Keratinocyte (primary cell): ENCODE results near the gene ELOB. TPM values are rescaled to one million over a fixed set of nuclear protein-coding genes. Genes with fewer than 3 reads are reported as not detected.

Experiments
- DNase-seq: peaks from one replicate; pipeline ENCODE4 v3.0.0-alpha.2; 2011; ENCODE audit warnings: low read depth, missing footprints, low spot score
- FAIRE-seq: peaks from 2 replicates; lab custom pipeline; 2011; peaks lifted over from hg19 to GRCh38; lab: Jason Lieb, UNC
- H2AFZ ChIP-seq: 2 replicates; pipeline ENCODE4 v1.6.0; 2012; ENCODE audit warnings: low read length, control low read depth, inconsistent platforms; ENCODE audit not compliant: control insufficient read depth
- H3K27ac ChIP-seq: 2 replicates; pipeline ENCODE4 v1.5.1; 2011; ENCODE audit warnings: low read length; ENCODE audit not compliant: control insufficient read depth, insufficient read depth
- H3K27me3 ChIP-seq: 3 replicates; pipeline ENCODE4 v1.6.0; 2011; ENCODE audit warnings: low read length; ENCODE audit not compliant: control insufficient read depth, insufficient read depth; ENCODE audit errors: extremely low read depth
- H3K36me3 ChIP-seq, 2 experiments: 2 replicates in 1 of 2; 3 replicates in 1 of 2; pipeline ENCODE4 v1.5.1; 2011; ENCODE audit warnings: low read length in 2 of 2, mild to moderate bottlenecking in 1 of 2; ENCODE audit not compliant: control insufficient read depth in 2 of 2, insufficient read depth in 2 of 2; ENCODE audit errors: extremely low read depth in 1 of 2
- H3K4me1 ChIP-seq: 3 replicates; pipeline ENCODE4 v1.5.1; 2011; ENCODE audit warnings: low read length; ENCODE audit not compliant: control insufficient read depth, insufficient read depth; ENCODE audit errors: extremely low read depth
- H3K4me2 ChIP-seq: 3 replicates; pipeline ENCODE4 v1.6.0; 2011; ENCODE audit warnings: low read depth, low read length; ENCODE audit not compliant: control insufficient read depth, insufficient read depth; ENCODE audit errors: extremely low read depth
- H3K4me3 ChIP-seq, 3 experiments: fragments of 200-600 bp in 1 of 3; sonication (generic) in 1 of 3; 2 replicates in 2 of 3; 3 replicates in 1 of 3; pipeline ENCODE4 v1.5.1; 2011 to 2016; ENCODE audit warnings: low read length in 3 of 3, mild to moderate bottlenecking in 3 of 3, control low read depth in 2 of 3, inconsistent platforms in 1 of 3, low read depth in 1 of 3, mixed read lengths in 1 of 3, mixed run types in 1 of 3, moderate library complexity in 1 of 3; ENCODE audit not compliant: control insufficient read depth in 2 of 3, insufficient read depth in 2 of 3; ENCODE audit errors: extremely low read depth in 1 of 3
- H3K79me2 ChIP-seq: 2 replicates; pipeline ENCODE4 v1.6.0; 2012; ENCODE audit warnings: low read length; ENCODE audit not compliant: control insufficient read depth, insufficient read depth
- H3K9ac ChIP-seq: 3 replicates; pipeline ENCODE4 v1.6.0; 2011; ENCODE audit warnings: low read length; ENCODE audit not compliant: control insufficient read depth, insufficient read depth; ENCODE audit errors: extremely low read depth
- H3K9me1 ChIP-seq: 3 replicates; pipeline ENCODE4 v1.6.0; 2011; ENCODE audit warnings: low read length; ENCODE audit not compliant: control insufficient read depth, insufficient read depth; ENCODE audit errors: extremely low read depth
- H3K9me3 ChIP-seq: 2 replicates; pipeline ENCODE4 v1.5.1; 2012; ENCODE audit warnings: low read depth, low read length; ENCODE audit not compliant: control insufficient read depth
- H4K20me1 ChIP-seq: 3 replicates; pipeline ENCODE4 v1.6.0; 2011; ENCODE audit warnings: low read length; ENCODE audit not compliant: control insufficient read depth, insufficient read depth; ENCODE audit errors: extremely low read depth
- CTCF ChIP-seq, 3 experiments: IDR thresholded peaks in 1 of 3; conservative IDR thresholded peaks in 1 of 3; optimal IDR thresholded peaks in 1 of 3; 2 replicates in 2 of 3; 3 replicates in 1 of 3; pipeline versions ENCODE3 to v1.5.1; 2011; ENCODE audit warnings: low read length in 3 of 3, mild to moderate bottlenecking in 3 of 3, moderate library complexity in 2 of 3, control low read depth in 1 of 3, inconsistent platforms in 1 of 3; ENCODE audit not compliant: insufficient read depth in 2 of 3; ENCODE audit errors: extremely low read depth in 1 of 3
- EZH2 ChIP-seq: IDR thresholded peaks from one replicate; pipeline ENCODE4 v1.6.1; 2012; ENCODE audit warnings: inconsistent platforms, mild to moderate bottlenecking, low read length, moderate library complexity
- dilution Hi-C: fragments of 300-500 bp; cut with MboI; formaldehyde crosslinking; loops from one replicate; pipeline ENCODE4 v1.7.0; 2020; ENCODE audit warnings: low sequenced_read_pairs; ENCODE audit not compliant: extremely low pct_ligation_motif_present
- polyA plus RNA-seq, 5 experiments: library from polyadenylated mRNA; depleted of rRNA in 3 of 5; stranded (reverse) in 3 of 5; stranded (forward) in 1 of 5; unstranded in 1 of 5; fragments of >200 nt; gene quantifications; 1 replicate in 1 of 5; 2 replicates in 3 of 5; 3 replicates in 1 of 5; pipeline versions ENCODE4 v1.2.1 to v1.2.3, GENCODE V29; 2011 to 2012; ENCODE audit warnings: missing spikeins in 2 of 5, low read depth in 1 of 5, low replicate concordance in 1 of 5

Gene ELOB
- polyA plus RNA-seq, 1 donor (not counting 4 experiments of a cell fraction or from before 2014, with no cell fraction given) = 235 TPM

- Histone ChIP-seq H3K27me3 (peaks cover 12% of the 10 kb centered on the region), H3K79me2 (peaks cover 19% of the 10 kb centered on the region), H3K36me3 (peaks cover 2 to 3% of the 10 kb centered on the region in 2 experiments), H3K27ac (no peak overlapping the region), H3K9ac (no peak overlapping the region), H4K20me1 (no peaks in the 10 kb centered on the region), H2AFZ (no peak overlapping the region), H3K9me1 (no peaks in the 10 kb centered on the region), H3K4me2 (no peak overlapping the region), H3K9me3 (no peaks in the 10 kb centered on the region), H3K4me3 (no peak overlapping the region), H3K4me1 (peaks cover 16% of the 10 kb centered on the region)
- no peak for TF ChIP-seq CTCF (optimal IDR thresholded peaks at IDR 0.05 in 1 of 3, IDR thresholded peaks at IDR 0.05 in 1 of 3, conservative IDR thresholded peaks at IDR 0.05 in 1 of 3; ENCODE audit: extremely low read depth in 1 of 3, insufficient read depth in 2 of 3, low read length in 3 of 3)
- TF ChIP-seq EZH2 = no peak
- dilution Hi-C loops = no loop called here
- FAIRE-seq (no peak), DNase-seq (no peak)
These were observed 3.2 kb upstream of the ELOB start for GRCh38 chr16:2779978-2780898.

- no peak overlapping the region for H3K4me2 ChIP-seq
- no peak for FAIRE-seq
- TF ChIP-seq CTCF (optimal IDR thresholded peaks at IDR 0.05 in 1 of 3, IDR thresholded peaks at IDR 0.05 in 1 of 3, conservative IDR thresholded peaks at IDR 0.05 in 1 of 3; ENCODE audit: extremely low read depth in 1 of 3, insufficient read depth in 2 of 3, low read length in 3 of 3) (no peak), EZH2 (no peak)
These were observed 2.3 kb upstream of the ELOB start for GRCh38 chr16:2779151-2779920.

More at GRCh38 chr16:2779151-2779920, 2.3 kb upstream of the ELOB start:
- Histone ChIP-seq H2AFZ (no peak overlapping the region), H3K36me3 (peaks cover 7 to 8% of the 10 kb centered on the region in 2 experiments), H3K4me1 (peaks cover 16% of the 10 kb centered on the region), H4K20me1 (no peaks in the 10 kb centered on the region), H3K27ac (no peak overlapping the region), H3K4me3 (no peak overlapping the region), H3K79me2 (peaks cover 24% of the 10 kb centered on the region), H3K27me3 (peaks cover 3% of the 10 kb centered on the region), H3K9ac (no peak overlapping the region), H3K9me3 (no peaks in the 10 kb centered on the region), H3K9me1 (no peaks in the 10 kb centered on the region)
- DNase-seq = no peak
- dilution Hi-C loops = no loop called here
